ENCODE data around the gene PLCG2. TPM values are rescaled to one million over a fixed set of nuclear protein-coding genes. Genes with fewer than 3 reads are reported as not detected.

The PLCG2 gene
- polyA plus RNA-seq, 1 donor from 2014 or later = not detected

GRCh38 chr16:81896902-81897301, 117.8 kb downstream of the PLCG2 start:
- Histone ChIP-seq H3K9me3 (ENCODE audit: low read length) (no peaks in the 10 kb centered on the region), H4K20me1 (ENCODE audit: insufficient read depth) (no peaks in the 10 kb centered on the region), H2AFZ (ENCODE audit: low read depth, low read length) (no peak overlapping the region), H3K27me3 (ENCODE audit: insufficient read depth, low read depth, low read length) (no peaks in the 10 kb centered on the region), H3K79me2 (replicated peaks; ENCODE audit: insufficient read depth, low read length) (no peaks in the 10 kb centered on the region), H3F3A (ENCODE audit: insufficient read depth, low read length, poor library complexity, severe bottlenecking) (no peaks in the 10 kb centered on the region), H3K4me3 (ENCODE audit: low read length) (no peak overlapping the region), H3K9me2 (ENCODE audit: insufficient read depth, low read length) (no peaks in the 10 kb centered on the region), H3K27ac (ENCODE audit: low read length) (no peak overlapping the region), H3K36me3 (ENCODE audit: insufficient read depth, low read length) (no peaks in the 10 kb centered on the region), H3K4me2 (ENCODE audit: low read length) (no peak overlapping the region), H3K9ac (ENCODE audit: low read length) (no peak overlapping the region)
- TF ChIP-seq REST (IDR thresholded peaks at IDR 0.05; ENCODE audit: borderline replicate concordance) (no peak), MXI1 (conservative IDR thresholded peaks at IDR 0.05; ENCODE audit: poor library complexity, severe bottlenecking) (no peak), EP300 (conservative IDR thresholded peaks at IDR 0.05; ENCODE audit: poor library complexity, severe bottlenecking) (no peak), SMC3 (conservative IDR thresholded peaks at IDR 0.05; ENCODE audit: poor library complexity) (no peak), RAD21 (conservative IDR thresholded peaks at IDR 0.05) (no peak), TAF1 (IDR thresholded peaks at IDR 0.05; ENCODE audit: low read depth) (no peak), POLR2AphosphoS5 (IDR thresholded peaks at IDR 0.05) (no peak), CTCF (IDR thresholded peaks at IDR 0.05; ENCODE audit: poor library complexity, severe bottlenecking) (no peak), EZH2 (IDR thresholded peaks at IDR 0.05; ENCODE audit: borderline replicate concordance, insufficient read depth, low read length, poor library complexity, severe bottlenecking) (no peak)

- H3K27me3 ChIP-seq (ENCODE audit: insufficient read depth, low read depth, low read length) = no peaks in the 10 kb centered on the region
- H3K4me2 ChIP-seq (ENCODE audit: low read length) = no peak overlapping the region
- H3K4me3 ChIP-seq (ENCODE audit: low read length) = no peak overlapping the region
- no peaks in the 10 kb centered on the region for H3K9me3 ChIP-seq (ENCODE audit: low read length)
- no peaks in the 10 kb centered on the region for H4K20me1 ChIP-seq (ENCODE audit: insufficient read depth)
- no peaks in the 10 kb centered on the region for H3K36me3 ChIP-seq (ENCODE audit: insufficient read depth, low read length)
- no peak overlapping the region for H2AFZ ChIP-seq (ENCODE audit: low read depth, low read length)
- TF ChIP-seq EZH2 (IDR thresholded peaks at IDR 0.05; ENCODE audit: borderline replicate concordance, insufficient read depth, low read length, poor library complexity, severe bottlenecking) = no peak
- TF ChIP-seq MXI1 (conservative IDR thresholded peaks at IDR 0.05; ENCODE audit: poor library complexity, severe bottlenecking) = no peak
- no peak for TF ChIP-seq SMC3 (conservative IDR thresholded peaks at IDR 0.05; ENCODE audit: poor library complexity)
- no peak for TF ChIP-seq RAD21 (conservative IDR thresholded peaks at IDR 0.05)
- TF ChIP-seq EP300 (conservative IDR thresholded peaks at IDR 0.05; ENCODE audit: poor library complexity, severe bottlenecking) = no peak
- no peak for TF ChIP-seq POLR2AphosphoS5 (IDR thresholded peaks at IDR 0.05)
- TF ChIP-seq REST (IDR thresholded peaks at IDR 0.05; ENCODE audit: borderline replicate concordance) = no peak
- no peak for TF ChIP-seq TAF1 (IDR thresholded peaks at IDR 0.05; ENCODE audit: low read depth)
- H3K9me2 ChIP-seq (ENCODE audit: insufficient read depth, low read length) = no peaks in the 10 kb centered on the region
- no peak overlapping the region for H3K9ac ChIP-seq (ENCODE audit: low read length)
- H3K79me2 ChIP-seq (replicated peaks; ENCODE audit: insufficient read depth, low read length) = no peaks in the 10 kb centered on the region
- H3F3A ChIP-seq (ENCODE audit: insufficient read depth, low read length, poor library complexity, severe bottlenecking) = no peaks in the 10 kb centered on the region
- H3K27ac ChIP-seq (ENCODE audit: low read length) = no peak overlapping the region
Measured at GRCh38 chr16:81899601-81900000, 120.5 kb downstream of the PLCG2 start.
